HEK293 (cell line): ENCODE data around the gene LTN1.

Experiments
- BCL11B ChIP-seq: fragments of 450-650 bp; formaldehyde crosslinking; IDR thresholded peaks from 2 replicates; pipeline ENCODE4 v1.5.1; 2016; ENCODE audit warnings: low read depth, missing biosample characterization, missing genetic modification characterization
- GLIS1 ChIP-seq: fragments of 450-650 bp; formaldehyde crosslinking; IDR thresholded peaks from 2 replicates; pipeline ENCODE4 v1.5.1; 2016; ENCODE audit warnings: missing biosample characterization, missing genetic modification characterization
- OSR2 ChIP-seq: fragments of 450-650 bp; formaldehyde crosslinking; IDR thresholded peaks from 2 replicates; pipeline ENCODE4 v1.5.1; 2016; ENCODE audit warnings: missing biosample characterization, missing genetic modification characterization
- PRDM10 ChIP-seq: fragments of 450-650 bp; formaldehyde crosslinking; IDR thresholded peaks from 2 replicates; pipeline ENCODE4 v1.5.1; 2016; ENCODE audit warnings: missing biosample characterization, missing genetic modification characterization
- REST ChIP-seq: fragments of 450-650 bp; formaldehyde crosslinking; IDR thresholded peaks from 2 replicates; pipeline ENCODE4 v1.5.1; 2016; ENCODE audit warnings: missing biosample characterization, missing genetic modification characterization
- ZBTB26 ChIP-seq: fragments of 450-650 bp; formaldehyde crosslinking; optimal IDR thresholded peaks from 2 replicates; pipeline ENCODE3; 2016; ENCODE audit warnings: missing biosample characterization, mild to moderate bottlenecking, missing genetic modification characterization
- ZFP41 ChIP-seq: fragments of 450-650 bp; formaldehyde crosslinking; IDR thresholded peaks from 2 replicates; pipeline ENCODE4 v1.5.1; 2016; ENCODE audit warnings: missing biosample characterization, missing genetic modification characterization, borderline replicate concordance
- ZNF221 ChIP-seq: fragments of 450-650 bp; formaldehyde crosslinking; IDR thresholded peaks from 2 replicates; pipeline ENCODE4 v1.5.1; 2017; ENCODE audit warnings: missing biosample characterization, missing genetic modification characterization, borderline replicate concordance
- ZNF426 ChIP-seq: fragments of 450-650 bp; formaldehyde crosslinking; IDR thresholded peaks from 2 replicates; pipeline ENCODE4 v1.5.1; 2017; ENCODE audit warnings: missing biosample characterization, missing genetic modification characterization, mild to moderate bottlenecking, inconsistent platforms, moderate library complexity
- ZNF473 ChIP-seq: fragments of 450-650 bp; formaldehyde crosslinking; IDR thresholded peaks from 2 replicates; pipeline ENCODE4 v1.5.1; 2017; ENCODE audit warnings: missing biosample characterization, missing genetic modification characterization
- ZNF521 ChIP-seq: fragments of 450-650 bp; formaldehyde crosslinking; IDR thresholded peaks from 2 replicates; pipeline ENCODE4 v1.5.1; 2017; ENCODE audit warnings: missing biosample characterization, mild to moderate bottlenecking, missing genetic modification characterization
- ZNF548 ChIP-seq: fragments of 450-650 bp; formaldehyde crosslinking; IDR thresholded peaks from 2 replicates; pipeline ENCODE4 v1.5.1; 2016; ENCODE audit warnings: missing biosample characterization, missing genetic modification characterization
- ZNF561 ChIP-seq: fragments of 450-650 bp; IDR thresholded peaks from 2 replicates; pipeline ENCODE4 v1.5.1; 2018; ENCODE audit warnings: missing biosample characterization, missing genetic modification characterization, borderline replicate concordance
- ZNF596 ChIP-seq: fragments of 450-650 bp; IDR thresholded peaks from 2 replicates; pipeline ENCODE4 v1.5.0; 2018; ENCODE audit warnings: missing biosample characterization, mild to moderate bottlenecking, missing genetic modification characterization, moderate library complexity
- ZNF645 ChIP-seq: fragments of 450-650 bp; formaldehyde crosslinking; IDR thresholded peaks from 2 replicates; pipeline ENCODE4; 2016; ENCODE audit warnings: missing biosample characterization, missing genetic modification characterization
- ZNF76 ChIP-seq: fragments of 450-650 bp; formaldehyde crosslinking; IDR thresholded peaks from 2 replicates; pipeline ENCODE4; 2016; ENCODE audit warnings: low read depth, missing biosample characterization, missing genetic modification characterization, borderline replicate concordance
- ZNF830 ChIP-seq: fragments of 450-650 bp; IDR thresholded peaks from 2 replicates; pipeline ENCODE4 v1.5.0; 2018; ENCODE audit warnings: missing biosample characterization, missing genetic modification characterization, low read depth, mild to moderate bottlenecking, moderate library complexity
- ZSCAN23 ChIP-seq: fragments of 450-650 bp; formaldehyde crosslinking; IDR thresholded peaks from 2 replicates; pipeline ENCODE4 v1.5.1; 2016; ENCODE audit warnings: missing biosample characterization, missing genetic modification characterization
- TF ChIP-seq, protein P1 (sequence below): fragments of 450-650 bp; formaldehyde crosslinking; IDR thresholded peaks from 2 replicates; pipeline ENCODE4 v1.5.1; 2017; ENCODE audit warnings: missing biosample characterization, missing genetic modification characterization
- TF ChIP-seq, protein P2 (sequence below): fragments of 450-650 bp; formaldehyde crosslinking; IDR thresholded peaks from 2 replicates; pipeline ENCODE4 v1.5.1; 2016; ENCODE audit warnings: missing biosample characterization, missing genetic modification characterization, borderline replicate concordance
- TF ChIP-seq, protein P3 (sequence below): fragments of 450-650 bp; formaldehyde crosslinking; IDR thresholded peaks from 2 replicates; pipeline ENCODE4 v1.5.1; 2017; ENCODE audit warnings: missing biosample characterization, missing genetic modification characterization
- TF ChIP-seq, protein P4 (sequence below): fragments of 450-650 bp; formaldehyde crosslinking; IDR thresholded peaks from 2 replicates; pipeline ENCODE4 v1.5.1; 2016; ENCODE audit warnings: missing biosample characterization, missing genetic modification characterization

Gene LTN1

DNA sequence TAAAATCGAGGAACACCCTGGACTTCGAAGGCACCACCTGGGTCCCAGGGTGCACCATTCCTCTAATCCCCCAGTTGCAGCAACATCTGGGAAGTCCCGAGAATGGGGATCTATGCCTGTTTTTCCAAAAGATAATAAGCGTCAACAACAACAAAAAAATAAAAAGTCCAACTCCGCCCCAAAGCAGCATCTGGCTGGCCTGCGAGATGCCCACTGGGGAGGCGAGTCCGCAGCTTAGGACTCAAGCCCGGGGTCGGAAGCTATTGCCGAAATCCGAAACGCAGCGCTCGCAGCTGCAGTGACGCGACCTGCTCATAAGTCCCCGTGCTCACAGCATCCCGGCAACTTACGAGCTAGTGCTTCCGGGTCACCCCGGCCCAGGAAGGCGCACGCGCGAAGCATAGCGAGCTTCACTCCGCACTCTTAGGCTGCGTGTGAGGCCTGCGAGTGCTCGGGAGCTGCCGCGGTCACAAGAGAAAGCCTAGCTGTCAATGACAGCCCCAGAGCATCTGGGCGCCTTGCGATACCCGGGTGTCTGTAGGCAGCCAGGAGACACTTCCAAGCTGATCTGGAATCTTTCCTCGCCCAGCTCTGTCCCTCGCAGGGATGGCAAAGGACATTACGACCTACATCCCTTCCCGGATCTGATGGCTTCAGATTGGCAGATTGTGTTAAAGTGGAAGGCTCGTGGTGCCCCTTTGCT is 9.9 kb upstream of the LTN1 start (continued):
- TF ChIP-seq REST, result no peak
- peak; percentile 57 for TF ChIP-seq GLIS1 (tag by site-specific recombination)
- no peak for TF ChIP-seq ZNF548 (tag by site-specific recombination)
- TF ChIP-seq ZNF561 (tag by site-specific recombination), result peak; percentile 77
- TF ChIP-seq ZBTB26, result peak; percentile 88
- TF ChIP-seq ZNF426, result no peak
- TF ChIP-seq ZNF221 (tag by site-specific recombination), result no peak
- TF ChIP-seq, protein P1, sequence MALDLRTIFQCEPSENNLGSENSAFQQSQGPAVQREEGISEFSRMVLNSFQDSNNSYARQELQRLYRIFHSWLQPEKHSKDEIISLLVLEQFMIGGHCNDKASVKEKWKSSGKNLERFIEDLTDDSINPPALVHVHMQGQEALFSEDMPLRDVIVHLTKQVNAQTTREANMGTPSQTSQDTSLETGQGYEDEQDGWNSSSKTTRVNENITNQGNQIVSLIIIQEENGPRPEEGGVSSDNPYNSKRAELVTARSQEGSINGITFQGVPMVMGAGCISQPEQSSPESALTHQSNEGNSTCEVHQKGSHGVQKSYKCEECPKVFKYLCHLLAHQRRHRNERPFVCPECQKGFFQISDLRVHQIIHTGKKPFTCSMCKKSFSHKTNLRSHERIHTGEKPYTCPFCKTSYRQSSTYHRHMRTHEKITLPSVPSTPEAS (tag by site-specific recombination), result peak; percentile 33; the same call in 1 of the 2 replicates
- TF ChIP-seq, protein P2, sequence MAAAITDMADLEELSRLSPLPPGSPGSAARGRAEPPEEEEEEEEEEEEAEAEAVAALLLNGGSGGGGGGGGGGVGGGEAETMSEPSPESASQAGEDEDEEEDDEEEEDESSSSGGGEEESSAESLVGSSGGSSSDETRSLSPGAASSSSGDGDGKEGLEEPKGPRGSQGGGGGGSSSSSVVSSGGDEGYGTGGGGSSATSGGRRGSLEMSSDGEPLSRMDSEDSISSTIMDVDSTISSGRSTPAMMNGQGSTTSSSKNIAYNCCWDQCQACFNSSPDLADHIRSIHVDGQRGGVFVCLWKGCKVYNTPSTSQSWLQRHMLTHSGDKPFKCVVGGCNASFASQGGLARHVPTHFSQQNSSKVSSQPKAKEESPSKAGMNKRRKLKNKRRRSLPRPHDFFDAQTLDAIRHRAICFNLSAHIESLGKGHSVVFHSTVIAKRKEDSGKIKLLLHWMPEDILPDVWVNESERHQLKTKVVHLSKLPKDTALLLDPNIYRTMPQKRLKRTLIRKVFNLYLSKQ (tag by site-specific recombination), result no peak
- peak; percentile 88 for TF ChIP-seq PRDM10
- TF ChIP-seq ZNF830 (tag by site-specific recombination), result no peak
- no peak for TF ChIP-seq ZFP41 (tag by site-specific recombination)
- TF ChIP-seq, protein P3, sequence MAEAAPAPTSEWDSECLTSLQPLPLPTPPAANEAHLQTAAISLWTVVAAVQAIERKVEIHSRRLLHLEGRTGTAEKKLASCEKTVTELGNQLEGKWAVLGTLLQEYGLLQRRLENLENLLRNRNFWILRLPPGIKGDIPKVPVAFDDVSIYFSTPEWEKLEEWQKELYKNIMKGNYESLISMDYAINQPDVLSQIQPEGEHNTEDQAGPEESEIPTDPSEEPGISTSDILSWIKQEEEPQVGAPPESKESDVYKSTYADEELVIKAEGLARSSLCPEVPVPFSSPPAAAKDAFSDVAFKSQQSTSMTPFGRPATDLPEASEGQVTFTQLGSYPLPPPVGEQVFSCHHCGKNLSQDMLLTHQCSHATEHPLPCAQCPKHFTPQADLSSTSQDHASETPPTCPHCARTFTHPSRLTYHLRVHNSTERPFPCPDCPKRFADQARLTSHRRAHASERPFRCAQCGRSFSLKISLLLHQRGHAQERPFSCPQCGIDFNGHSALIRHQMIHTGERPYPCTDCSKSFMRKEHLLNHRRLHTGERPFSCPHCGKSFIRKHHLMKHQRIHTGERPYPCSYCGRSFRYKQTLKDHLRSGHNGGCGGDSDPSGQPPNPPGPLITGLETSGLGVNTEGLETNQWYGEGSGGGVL (tag by site-specific recombination), result no peak
- TF ChIP-seq BCL11B (tag by site-specific recombination), result no peak
- no peak for TF ChIP-seq ZNF596 (tag by site-specific recombination)
- no peak; the same call in none of the 2 replicates for TF ChIP-seq OSR2 (tag by site-specific recombination)
- no peak for TF ChIP-seq ZNF645 (tag by site-specific recombination)
- TF ChIP-seq ZNF473 (tag by site-specific recombination), result no peak
- no peak; the same call in 1 of the 2 replicates for TF ChIP-seq ZSCAN23 (tag by site-specific recombination)
- TF ChIP-seq, protein P4, sequence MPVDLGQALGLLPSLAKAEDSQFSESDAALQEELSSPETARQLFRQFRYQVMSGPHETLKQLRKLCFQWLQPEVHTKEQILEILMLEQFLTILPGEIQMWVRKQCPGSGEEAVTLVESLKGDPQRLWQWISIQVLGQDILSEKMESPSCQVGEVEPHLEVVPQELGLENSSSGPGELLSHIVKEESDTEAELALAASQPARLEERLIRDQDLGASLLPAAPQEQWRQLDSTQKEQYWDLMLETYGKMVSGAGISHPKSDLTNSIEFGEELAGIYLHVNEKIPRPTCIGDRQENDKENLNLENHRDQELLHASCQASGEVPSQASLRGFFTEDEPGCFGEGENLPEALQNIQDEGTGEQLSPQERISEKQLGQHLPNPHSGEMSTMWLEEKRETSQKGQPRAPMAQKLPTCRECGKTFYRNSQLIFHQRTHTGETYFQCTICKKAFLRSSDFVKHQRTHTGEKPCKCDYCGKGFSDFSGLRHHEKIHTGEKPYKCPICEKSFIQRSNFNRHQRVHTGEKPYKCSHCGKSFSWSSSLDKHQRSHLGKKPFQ, result 0 out of 2 replicates have a peak, but pooled peaks have one; percentile 27
- no peak for TF ChIP-seq ZNF521
- peak; percentile 93 for TF ChIP-seq ZNF76 (tag by site-specific recombination)
